IMR-90 (cell line): ENCODE measurements around the gene PEX14. TPM values are rescaled to one million over a fixed set of nuclear protein-coding genes. Genes with fewer than 3 reads are reported as not detected.

Experiments used
- ATAC-seq: fragments of 200-7000 bp; cut with Tn5 transposase; 2 replicates; pipeline ENCODE4 v1.9.1; 2020; ENCODE audit warnings: low read depth, mild to moderate bottlenecking, moderate library complexity
- BruUV-seq: library from RNA; stranded (reverse); fragments of 400-500 nt; replicated peaks from 2 replicates; lab custom pipeline; 2021; lab: Mats Ljungman, UMichigan
- CTCF ChIA-PET: fragments of 300-600 bp; formaldehyde crosslinking; extraction: SDS; loops from one replicate; lab custom pipeline; 2021; ENCODE audit warnings: antibody characterized with exemption; lab: Yijun Ruan, JAX
- POLR2A ChIA-PET: fragments of 300-600 bp; sonication (Branson Sonifier 250); formaldehyde crosslinking; loops from one replicate; lab custom pipeline; 2022; ENCODE audit warnings: antibody characterized with exemption; ENCODE audit not compliant: unreplicated experiment; lab: Charles Lee
- DNase-seq: peaks from one replicate; pipeline ENCODE4 v3.0.0; 2013
- H2AFZ ChIP-seq: replicated peaks from 2 replicates; pipeline ENCODE3; 2013; ENCODE audit warnings: low read length, mild to moderate bottlenecking; ENCODE audit not compliant: poor library complexity
- H2AK5ac ChIP-seq: 2 replicates; pipeline ENCODE4 v1.6.1; 2013; ENCODE audit warnings: low read depth, low read length, inconsistent platforms
- H2AK9ac ChIP-seq: replicated peaks from 2 replicates; pipeline ENCODE3; 2013; ENCODE audit warnings: mild to moderate bottlenecking, low read depth, low read length, moderate library complexity; ENCODE audit not compliant: poor library complexity
- H2BK120ac ChIP-seq: 2 replicates; pipeline ENCODE4 v1.6.1; 2013; ENCODE audit warnings: low read depth, low read length, inconsistent platforms
- H2BK15ac ChIP-seq: 3 replicates; pipeline ENCODE4 v1.6.1; 2013; ENCODE audit warnings: low read depth, low read length, inconsistent platforms
- H2BK20ac ChIP-seq: 2 replicates; pipeline ENCODE4 v1.6.1; 2013; ENCODE audit warnings: low read depth, mild to moderate bottlenecking, inconsistent platforms, low read length, moderate library complexity
- H2BK5ac ChIP-seq: 2 replicates; pipeline ENCODE4 v1.6.1; 2013; ENCODE audit warnings: mild to moderate bottlenecking, low read depth, low read length, inconsistent platforms; ENCODE audit not compliant: poor library complexity, severe bottlenecking
- H3K14ac ChIP-seq: replicated peaks from 2 replicates; pipeline ENCODE4 v1.6.1; 2013; ENCODE audit warnings: low read depth, low read length, inconsistent platforms
- H3K18ac ChIP-seq: 2 replicates; pipeline ENCODE4 v1.6.1; 2013; ENCODE audit warnings: low read depth, low read length, control low read depth
- H3K23ac ChIP-seq: 2 replicates; pipeline ENCODE4 v1.6.1; 2013; ENCODE audit warnings: low read depth, low read length, inconsistent platforms
- H3K27ac ChIP-seq: 2 replicates; pipeline ENCODE4 v1.5.1; 2013; ENCODE audit warnings: mild to moderate bottlenecking, control low read depth, low read length; ENCODE audit not compliant: insufficient read depth
- H3K27me3 ChIP-seq: 2 replicates; pipeline ENCODE4 v1.6.1; 2013; ENCODE audit warnings: low read length; ENCODE audit not compliant: control insufficient read depth, insufficient read depth
- H3K36me3 ChIP-seq: 2 replicates; pipeline ENCODE4 v1.6.1; 2013; ENCODE audit warnings: low read length, mixed read lengths; ENCODE audit not compliant: control insufficient read depth, insufficient read depth
- H3K4ac ChIP-seq: 2 replicates; pipeline ENCODE4 v1.6.1; 2013; ENCODE audit warnings: low read depth, low read length, inconsistent platforms
- H3K4me1 ChIP-seq: 2 replicates; pipeline ENCODE4 v1.6.1; 2013; ENCODE audit warnings: low read length, mixed read lengths; ENCODE audit not compliant: control insufficient read depth, insufficient read depth
- H3K4me2 ChIP-seq: 2 replicates; pipeline ENCODE4 v1.6.1; 2013; ENCODE audit warnings: low read depth, mild to moderate bottlenecking, control low read depth, low read length, moderate library complexity
- H3K4me3 ChIP-seq: 2 replicates; pipeline ENCODE4 v1.5.1; 2013; ENCODE audit warnings: low read depth, mild to moderate bottlenecking, control low read depth, low read length, moderate library complexity; ENCODE audit not compliant: insufficient read depth
- H3K56ac ChIP-seq: 2 replicates; pipeline ENCODE4 v1.6.1; 2013; ENCODE audit warnings: low read length, inconsistent platforms; ENCODE audit not compliant: insufficient read depth; ENCODE audit errors: extremely low read depth
- H3K79me1 ChIP-seq, 2 experiments: 2 replicates each; pipeline ENCODE4 v1.6.1; 2013; ENCODE audit warnings: low read length in 2 of 2, inconsistent platforms in 1 of 2, low read depth in 1 of 2
- H3K9ac ChIP-seq: 2 replicates; pipeline ENCODE4 v1.6.1; 2013; ENCODE audit warnings: low read depth, low read length, control low read depth
- H3K9me1 ChIP-seq: 2 replicates; pipeline ENCODE4 v1.6.1; 2013; ENCODE audit warnings: low read length, inconsistent platforms; ENCODE audit not compliant: insufficient read depth
- H3K9me3 ChIP-seq: 2 replicates; pipeline ENCODE4 v1.6.1; 2013; ENCODE audit warnings: low read length; ENCODE audit not compliant: control insufficient read depth, insufficient read depth
- H4K20me1 ChIP-seq: 2 replicates; pipeline ENCODE4 v1.6.1; 2013; ENCODE audit warnings: low read length, inconsistent platforms; ENCODE audit not compliant: insufficient read depth
- H4K5ac ChIP-seq: 2 replicates; pipeline ENCODE4 v1.6.1; 2013; ENCODE audit warnings: mild to moderate bottlenecking, low read depth, low read length, control low read depth
- H4K8ac ChIP-seq, 2 experiments: 2 replicates each; pipeline ENCODE4 v1.6.1; 2013; ENCODE audit warnings: low read depth in 2 of 2, low read length in 2 of 2, control low read depth in 1 of 2, inconsistent platforms in 1 of 2
- H4K91ac ChIP-seq: 2 replicates; pipeline ENCODE4 v1.6.1; 2013; ENCODE audit warnings: low read depth, low read length, inconsistent platforms; ENCODE audit not compliant: insufficient read depth
- CTCF ChIP-seq: conservative IDR thresholded peaks from 2 replicates; pipeline ENCODE4 v1.5.1; 2012; ENCODE audit warnings: mild to moderate bottlenecking, low read depth, low read length, improper control_type of control experiment
- ELK1 ChIP-seq: fragments of 150-350 bp; IDR thresholded peaks from 2 replicates; pipeline ENCODE4 v1.6.1; 2016; ENCODE audit warnings: low read depth, mild to moderate bottlenecking, low read length, moderate library complexity, borderline replicate concordance
- MAZ ChIP-seq: IDR thresholded peaks from 2 replicates; pipeline ENCODE4 v1.6.1; 2012; ENCODE audit warnings: low read depth, mild to moderate bottlenecking, low read length, improper control_type of control experiment, moderate library complexity, borderline replicate concordance
- RAD21 ChIP-seq: IDR thresholded peaks from 2 replicates; pipeline ENCODE4 v1.6.1; 2012; ENCODE audit warnings: low read length, improper control_type of control experiment
- SMC3 ChIP-seq: fragments of 150-350 bp; IDR thresholded peaks from 2 replicates; pipeline ENCODE4 v1.6.1; 2016; ENCODE audit warnings: low read depth, mild to moderate bottlenecking, antibody characterized with exemption, low read length, moderate library complexity
- WGBS, 2 experiments: methylation state at CpG; one replicate each; pipeline versions ENCODE4 v1.1.5 to v1.1.7; 2013; ENCODE audit warnings: missing lambda C conversion rate in 2 of 2; ENCODE audit not compliant: insufficient read length in 1 of 2; ENCODE audit errors: extremely low coverage in 2 of 2; 5-methylcytosine and 5-hydroxymethylcytosine counted together
- dilution Hi-C: fragments of 300-500 bp; cut with HindIII; formaldehyde crosslinking; loops from one replicate; pipeline ENCODE4 v1.14.3; 2018; ENCODE audit warnings: low sequenced_read_pairs; ENCODE audit not compliant: unreplicated experiment
- in situ Hi-C: fragments of 300-500 bp; cut with MboI; formaldehyde crosslinking; loops from 3 replicates; pipeline ENCODE4 v1.14.3; 2019; ENCODE audit warnings: low sequenced_read_pairs, inconsistent platforms, mixed read lengths
- intact Hi-C: fragments of 100-400 bp; cut with micrococcal nuclease; formaldehyde crosslinking; loops from 2 replicates; pipeline ENCODE4 v1.10.0; 2022
- polyA plus RNA-seq, 3 experiments: library from polyadenylated mRNA; depleted of rRNA; stranded (reverse); fragments of >200 nt; gene quantifications; 2 replicates each; pipeline ENCODE4 v1.2.3, GENCODE V29; 2012; ENCODE audit warnings: low replicate concordance in 1 of 3
- total RNA-seq: library from RNA; depleted of rRNA; stranded (reverse); fragments of >200 nt; gene quantifications from 2 replicates; pipeline ENCODE4 v1.2.3, GENCODE V29; 2012

PEX14 gene
- total and polyA plus RNA-seq, 2 of the 4 experiments (the other 2 are of a cell fraction), result 9.5 to 22.5 TPM

GRCh38 chr1:10517677-10517982, 42.9 kb downstream of the PEX14 start (continued):
- TF ChIP-seq MAZ (no peak), ELK1 (no peak)

GRCh38 chr1:10519016-10519417, 44.3 kb downstream of the PEX14 start:
- H3K9ac ChIP-seq, result no peak overlapping the region
- no peak overlapping the region for H2BK5ac ChIP-seq
- H3K36me3 ChIP-seq, result no peaks in the 10 kb centered on the region
- intact Hi-C loops, result no loop called here
- H4K5ac ChIP-seq, result no peak overlapping the region
- H3K4me3 ChIP-seq, result no peak overlapping the region
- POLR2A ChIA-PET, result no interaction called here
- H3K27ac ChIP-seq, result no peak overlapping the region
- H2AK5ac ChIP-seq, result no peak overlapping the region; the same call in 1 of the 2 replicates
- dilution Hi-C loops, result no loop called here
- H4K91ac ChIP-seq, result no peak overlapping the region; the same call in 1 of the 2 replicates
- no peak overlapping the region for H3K56ac ChIP-seq
- no peaks in the 10 kb centered on the region for H3K9me3 ChIP-seq
- in situ Hi-C loops, result no loop called here
- H3K9me1 ChIP-seq, result peaks cover 3% of the 10 kb centered on the region; the same call in 1 of the 2 replicates
- no TSS peak for BruUV-seq
- no peak overlapping the region for H3K23ac ChIP-seq
- H3K27me3 ChIP-seq, result no peaks in the 10 kb centered on the region
- no peak overlapping the region; a peak in 1 of 4 replicates for H4K8ac ChIP-seq
- peaks cover 37 to 61% of the 10 kb centered on the region in 2 experiments; a peak in 3 of 4 replicates for H3K79me1 ChIP-seq
- no peak for DNase-seq
- 0 out of 2 replicates have a peak, but pooled peaks have one; percentile 7 for TF ChIP-seq SMC3
- TF ChIP-seq CTCF, result 0 out of 2 replicates have a peak, but pooled peaks have one; percentile 16
- no peak for TF ChIP-seq RAD21
- no peak overlapping the region; the same call in 1 of the 2 replicates for H3K14ac ChIP-seq
- peaks cover 11% of the 10 kb centered on the region for H4K20me1 ChIP-seq
- H2AFZ ChIP-seq, result no peak overlapping the region
- no peak overlapping the region for H2BK20ac ChIP-seq
- no peak overlapping the region for H2AK9ac ChIP-seq
- no peak overlapping the region for H3K4me2 ChIP-seq
- ATAC-seq, result peak; percentile 47; the same call in 1 of the 2 replicates
- no peak overlapping the region for H3K18ac ChIP-seq
- peaks cover 11% of the 10 kb centered on the region for H3K4me1 ChIP-seq
- CTCF ChIA-PET, result interaction anchor here (0.8 kb wide), 1 partner anchor 12 kb away, joined by 3 read pairs; no protein-coding TSS in a partner anchor
- H2BK15ac ChIP-seq, result 0 out of 3 replicates have a peak overlapping the region, but pooled peaks have one; percentile 30
- no CpG with 5 or more reads among the region's 7 CpGs for WGBS, 2 experiments
- no peak overlapping the region for H2BK120ac ChIP-seq
- peak overlapping the region; percentile 29; the same call in 1 of the 2 replicates for H3K4ac ChIP-seq
